ENCODE measurements around the gene HOMER2.

- TF ChIP-seq CTCF (conservative IDR thresholded peaks at IDR 0.05; ENCODE audit: low read length) (no peak), EZH2phosphoT487 (IDR thresholded peaks at IDR 0.05; ENCODE audit: borderline replicate concordance, low read depth, low read length) (no peak)
These were observed 29.8 kb downstream of the HOMER2 start for GRCh38 chr15:82922737-82923136.
